ENCODE measurements around the gene RHBDL3.

DNA sequence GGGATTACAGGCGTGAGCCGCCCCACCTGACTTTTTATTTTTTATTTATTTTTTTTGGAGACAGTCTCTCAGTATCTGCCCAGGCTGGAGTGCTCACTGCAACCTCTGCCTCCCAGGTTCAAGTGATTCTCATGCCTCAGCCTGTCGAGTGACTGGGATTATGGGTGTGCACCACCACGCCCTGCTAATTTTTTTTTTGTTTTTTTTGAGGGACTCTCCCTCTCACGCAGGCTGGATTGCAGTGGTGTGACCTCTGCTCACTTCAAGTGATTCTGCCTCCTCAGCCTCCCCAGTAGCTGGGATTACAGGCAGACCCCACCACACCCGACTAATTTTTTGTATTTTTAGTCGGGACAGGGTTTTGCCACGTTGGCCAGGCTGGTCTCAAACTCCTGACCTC, 92.0 kb downstream of the RHBDL3 start:
- no peak for TF ChIP-seq KDM1A (IDR thresholded peaks at IDR 0.05; ENCODE audit: low read depth)
- TF ChIP-seq BHLHE40 (IDR thresholded peaks at IDR 0.05; ENCODE audit: low read depth, low read length), result no peak
- TF ChIP-seq, protein P1, sequence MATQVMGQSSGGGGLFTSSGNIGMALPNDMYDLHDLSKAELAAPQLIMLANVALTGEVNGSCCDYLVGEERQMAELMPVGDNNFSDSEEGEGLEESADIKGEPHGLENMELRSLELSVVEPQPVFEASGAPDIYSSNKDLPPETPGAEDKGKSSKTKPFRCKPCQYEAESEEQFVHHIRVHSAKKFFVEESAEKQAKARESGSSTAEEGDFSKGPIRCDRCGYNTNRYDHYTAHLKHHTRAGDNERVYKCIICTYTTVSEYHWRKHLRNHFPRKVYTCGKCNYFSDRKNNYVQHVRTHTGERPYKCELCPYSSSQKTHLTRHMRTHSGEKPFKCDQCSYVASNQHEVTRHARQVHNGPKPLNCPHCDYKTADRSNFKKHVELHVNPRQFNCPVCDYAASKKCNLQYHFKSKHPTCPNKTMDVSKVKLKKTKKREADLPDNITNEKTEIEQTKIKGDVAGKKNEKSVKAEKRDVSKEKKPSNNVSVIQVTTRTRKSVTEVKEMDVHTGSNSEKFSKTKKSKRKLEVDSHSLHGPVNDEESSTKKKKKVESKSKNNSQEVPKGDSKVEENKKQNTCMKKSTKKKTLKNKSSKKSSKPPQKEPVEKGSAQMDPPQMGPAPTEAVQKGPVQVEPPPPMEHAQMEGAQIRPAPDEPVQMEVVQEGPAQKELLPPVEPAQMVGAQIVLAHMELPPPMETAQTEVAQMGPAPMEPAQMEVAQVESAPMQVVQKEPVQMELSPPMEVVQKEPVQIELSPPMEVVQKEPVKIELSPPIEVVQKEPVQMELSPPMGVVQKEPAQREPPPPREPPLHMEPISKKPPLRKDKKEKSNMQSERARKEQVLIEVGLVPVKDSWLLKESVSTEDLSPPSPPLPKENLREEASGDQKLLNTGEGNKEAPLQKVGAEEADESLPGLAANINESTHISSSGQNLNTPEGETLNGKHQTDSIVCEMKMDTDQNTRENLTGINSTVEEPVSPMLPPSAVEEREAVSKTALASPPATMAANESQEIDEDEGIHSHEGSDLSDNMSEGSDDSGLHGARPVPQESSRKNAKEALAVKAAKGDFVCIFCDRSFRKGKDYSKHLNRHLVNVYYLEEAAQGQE (IDR thresholded peaks at IDR 0.05), result no peak
- TF ChIP-seq, protein P2, sequence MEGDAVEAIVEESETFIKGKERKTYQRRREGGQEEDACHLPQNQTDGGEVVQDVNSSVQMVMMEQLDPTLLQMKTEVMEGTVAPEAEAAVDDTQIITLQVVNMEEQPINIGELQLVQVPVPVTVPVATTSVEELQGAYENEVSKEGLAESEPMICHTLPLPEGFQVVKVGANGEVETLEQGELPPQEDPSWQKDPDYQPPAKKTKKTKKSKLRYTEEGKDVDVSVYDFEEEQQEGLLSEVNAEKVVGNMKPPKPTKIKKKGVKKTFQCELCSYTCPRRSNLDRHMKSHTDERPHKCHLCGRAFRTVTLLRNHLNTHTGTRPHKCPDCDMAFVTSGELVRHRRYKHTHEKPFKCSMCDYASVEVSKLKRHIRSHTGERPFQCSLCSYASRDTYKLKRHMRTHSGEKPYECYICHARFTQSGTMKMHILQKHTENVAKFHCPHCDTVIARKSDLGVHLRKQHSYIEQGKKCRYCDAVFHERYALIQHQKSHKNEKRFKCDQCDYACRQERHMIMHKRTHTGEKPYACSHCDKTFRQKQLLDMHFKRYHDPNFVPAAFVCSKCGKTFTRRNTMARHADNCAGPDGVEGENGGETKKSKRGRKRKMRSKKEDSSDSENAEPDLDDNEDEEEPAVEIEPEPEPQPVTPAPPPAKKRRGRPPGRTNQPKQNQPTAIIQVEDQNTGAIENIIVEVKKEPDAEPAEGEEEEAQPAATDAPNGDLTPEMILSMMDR (IDR thresholded peaks at IDR 0.05), result no peak
- no peak for TF ChIP-seq EP300 (IDR thresholded peaks at IDR 0.05)
- no peak for TF ChIP-seq JUNB (IDR thresholded peaks at IDR 0.05)
- no peak for TF ChIP-seq EHMT2 (IDR thresholded peaks at IDR 0.05; ENCODE audit: low read depth)
- TF ChIP-seq RFX5 (IDR thresholded peaks at IDR 0.05), result no peak
- TF ChIP-seq, protein P3, sequence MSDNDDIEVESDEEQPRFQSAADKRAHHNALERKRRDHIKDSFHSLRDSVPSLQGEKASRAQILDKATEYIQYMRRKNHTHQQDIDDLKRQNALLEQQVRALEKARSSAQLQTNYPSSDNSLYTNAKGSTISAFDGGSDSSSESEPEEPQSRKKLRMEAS (IDR thresholded peaks at IDR 0.05), result no peak

Data from A549 (cell line).